ENCODE results near the gene LGALS1. TPM values are rescaled to one million over a fixed set of nuclear protein-coding genes. Genes with fewer than 3 reads are reported as not detected.

The LGALS1 gene
- polyA plus RNA-seq, 1 of the 3 experiments (the other 2 are of a cell fraction), result 12,045 TPM

- CTCF ChIA-PET, result no interaction called here
These were observed 50.3 kb downstream of the LGALS1 start for GRCh38 chr22:37725551-37726240.

More at GRCh38 chr22:37725551-37726240, 50.3 kb downstream of the LGALS1 start:
- H2AFZ ChIP-seq (ENCODE audit: low read depth), result no peak overlapping the region
- no peak overlapping the region for H3K27ac ChIP-seq (ENCODE audit: low read depth in 2 of 2, low read length in 1 of 2)
- no peak overlapping the region for H3K9ac ChIP-seq
- H3K9me2 ChIP-seq, result no peaks in the 10 kb centered on the region
- H3K4me1 ChIP-seq (ENCODE audit: control insufficient read depth in 1 of 2, insufficient read depth in 2 of 2, low read depth in 1 of 2, low read length in 1 of 2), result no peaks in the 10 kb centered on the region; a peak in 1 of 4 replicates
- no peak overlapping the region for H3K4me2 ChIP-seq
- H3K4me3 ChIP-seq (ENCODE audit: low read depth in 2 of 2, low read length in 1 of 2), result no peak overlapping the region
- 92% methylated on average over 23 of the region's 25 CpGs for WGBS (ENCODE audit: low lambda C conversion rate)
- peaks cover 9% of the 10 kb centered on the region for H3F3A ChIP-seq (replicated peaks; ENCODE audit: insufficient read depth)
- POLR2A ChIA-PET, result no interaction called here
- H3K27me3 ChIP-seq (ENCODE audit: insufficient read depth), result no peaks in the 10 kb centered on the region
- no peaks in the 10 kb centered on the region for H3K36me3 ChIP-seq (replicated peaks in 1 of 2; ENCODE audit: control insufficient read depth in 1 of 2, insufficient read depth in 2 of 2, low read length in 1 of 2)
- no peaks in the 10 kb centered on the region for H3K9me3 ChIP-seq
- TF ChIP-seq TCF12 (IDR thresholded peaks at IDR 0.05) (no peak), IRF3 (IDR thresholded peaks at IDR 0.05; ENCODE audit: low read depth, low read length) (no peak), USF2 (IDR thresholded peaks at IDR 0.05; ENCODE audit: borderline replicate concordance, low read depth, low read length) (no peak), CHD2 (IDR thresholded peaks at IDR 0.05; ENCODE audit: low read length, partially characterized antibody) (no peak), JUND (IDR thresholded peaks at IDR 0.05) (no peak), RFX5 (IDR thresholded peaks at IDR 0.05; ENCODE audit: low read length) (no peak), POLR2AphosphoS5 (IDR thresholded peaks at IDR 0.05; ENCODE audit: low read depth, low read length) (no peak), RAD21 (IDR thresholded peaks at IDR 0.05; ENCODE audit: low read length) (no peak), PBX3 (IDR thresholded peaks at IDR 0.05) (no peak), TEAD4 (IDR thresholded peaks at IDR 0.05; ENCODE audit: borderline replicate concordance, insufficient read depth) (no peak), GATA2 (CRISPR knock-in tag; IDR thresholded peaks at IDR 0.05) (no peak), MAX (IDR thresholded peaks at IDR 0.05; ENCODE audit: low read depth) (no peak), MEF2A (IDR thresholded peaks at IDR 0.05; ENCODE audit: borderline replicate concordance, low read depth) (no peak), NFIC (IDR thresholded peaks at IDR 0.05; ENCODE audit: borderline replicate concordance) (no peak), NRF1 (IDR thresholded peaks at IDR 0.05; ENCODE audit: low read depth, low read length) (no peak), USF1 (IDR thresholded peaks at IDR 0.05; ENCODE audit: borderline replicate concordance, low read depth) (no peak), SIN3A (IDR thresholded peaks at IDR 0.05; ENCODE audit: borderline replicate concordance, low read depth, low read length) (no peak), FOSL2 (IDR thresholded peaks at IDR 0.05; ENCODE audit: borderline replicate concordance, low read depth) (no peak)
- no peaks in the 10 kb centered on the region for H3K79me2 ChIP-seq (ENCODE audit: insufficient read depth)
- no peaks in the 10 kb centered on the region for H4K20me1 ChIP-seq (ENCODE audit: insufficient read depth)
- no peak for DNase-seq
